Myocyte (in vitro differentiated cells): Measurements from ENCODE around the gene ADGRB3. TPM values are rescaled to one million over a fixed set of nuclear protein-coding genes. Genes with fewer than 3 reads are reported as not detected.
"Not testable (repeated sequence)": the region's sequence is repeated elsewhere in the genome, so short reads cannot be mapped to it uniquely, and the experiment has no call there.

Experiments used
- DNase-seq: peaks from one replicate; pipeline ENCODE4 v3.0.0-alpha.2; 2012; ENCODE audit warnings: low read depth
- total RNA-seq: library from RNA; depleted of rRNA; stranded (reverse); fragments of >200 nt; gene quantifications from 2 replicates; pipeline ENCODE4 v1.2.3, GENCODE V29; 2014

ADGRB3 gene
- total RNA-seq, 1 donor from 2014 or later, result 0.13 TPM

DNA sequence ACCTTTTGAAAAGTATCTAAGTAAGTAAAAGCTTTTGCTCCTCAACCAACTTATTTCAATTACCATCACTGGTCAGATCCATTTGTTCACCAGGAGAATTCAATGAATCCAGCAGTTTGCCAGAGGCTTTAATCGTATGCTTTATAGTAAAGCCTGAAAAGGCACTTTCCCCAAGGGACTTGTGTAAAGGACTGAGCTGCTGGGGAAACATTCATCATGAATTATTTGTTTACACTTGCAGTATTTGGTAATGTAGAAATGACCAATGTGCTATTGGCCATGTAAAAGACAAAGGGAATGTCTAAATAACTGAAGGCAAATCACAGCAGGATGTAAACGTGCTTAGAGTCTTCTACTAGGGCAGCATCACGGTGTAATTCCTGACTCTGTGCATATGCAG lies 471.4 kb downstream of the ADGRB3 start:
- no peak for DNase-seq

DNA sequence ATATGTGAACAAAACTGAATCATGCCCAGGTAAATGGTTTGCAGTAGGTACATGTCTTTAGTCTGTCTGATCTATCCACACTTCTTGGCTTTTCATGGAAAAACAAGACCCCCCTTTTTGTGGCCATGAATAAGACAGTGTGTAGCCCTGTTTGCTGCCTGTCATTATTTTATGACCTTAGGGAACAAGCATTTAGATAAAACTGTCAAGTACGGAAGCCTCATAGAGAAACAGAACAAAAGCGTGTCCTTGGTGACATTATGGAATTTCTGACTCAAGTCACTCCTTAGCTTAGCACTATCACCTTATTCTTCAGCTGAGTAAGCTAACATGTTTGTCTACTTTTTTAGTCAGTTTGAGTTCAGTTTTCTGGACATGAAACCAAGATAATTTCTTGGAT lies 476.2 kb downstream of the ADGRB3 start:
- no peak for DNase-seq

DNA sequence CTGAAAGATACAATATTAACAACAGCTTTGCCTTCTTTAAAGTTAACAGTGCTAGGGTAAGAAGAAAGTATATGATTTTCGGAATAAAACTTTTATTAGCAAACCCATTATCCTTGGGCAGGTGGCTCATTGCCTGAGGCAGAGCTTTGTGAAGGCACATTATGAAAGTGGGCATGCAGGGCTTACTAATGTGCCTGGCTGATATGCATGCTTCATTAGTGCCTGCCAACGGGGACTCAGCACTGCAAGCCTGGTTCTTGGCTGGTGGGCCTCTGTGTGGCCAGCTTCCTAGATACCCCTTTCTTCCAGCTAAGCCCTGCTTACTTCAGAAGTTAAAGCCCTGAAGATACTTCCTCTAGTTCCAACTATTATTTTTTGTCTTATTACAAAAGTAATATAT lies 481.6 kb downstream of the ADGRB3 start:
- no peak for DNase-seq

DNA sequence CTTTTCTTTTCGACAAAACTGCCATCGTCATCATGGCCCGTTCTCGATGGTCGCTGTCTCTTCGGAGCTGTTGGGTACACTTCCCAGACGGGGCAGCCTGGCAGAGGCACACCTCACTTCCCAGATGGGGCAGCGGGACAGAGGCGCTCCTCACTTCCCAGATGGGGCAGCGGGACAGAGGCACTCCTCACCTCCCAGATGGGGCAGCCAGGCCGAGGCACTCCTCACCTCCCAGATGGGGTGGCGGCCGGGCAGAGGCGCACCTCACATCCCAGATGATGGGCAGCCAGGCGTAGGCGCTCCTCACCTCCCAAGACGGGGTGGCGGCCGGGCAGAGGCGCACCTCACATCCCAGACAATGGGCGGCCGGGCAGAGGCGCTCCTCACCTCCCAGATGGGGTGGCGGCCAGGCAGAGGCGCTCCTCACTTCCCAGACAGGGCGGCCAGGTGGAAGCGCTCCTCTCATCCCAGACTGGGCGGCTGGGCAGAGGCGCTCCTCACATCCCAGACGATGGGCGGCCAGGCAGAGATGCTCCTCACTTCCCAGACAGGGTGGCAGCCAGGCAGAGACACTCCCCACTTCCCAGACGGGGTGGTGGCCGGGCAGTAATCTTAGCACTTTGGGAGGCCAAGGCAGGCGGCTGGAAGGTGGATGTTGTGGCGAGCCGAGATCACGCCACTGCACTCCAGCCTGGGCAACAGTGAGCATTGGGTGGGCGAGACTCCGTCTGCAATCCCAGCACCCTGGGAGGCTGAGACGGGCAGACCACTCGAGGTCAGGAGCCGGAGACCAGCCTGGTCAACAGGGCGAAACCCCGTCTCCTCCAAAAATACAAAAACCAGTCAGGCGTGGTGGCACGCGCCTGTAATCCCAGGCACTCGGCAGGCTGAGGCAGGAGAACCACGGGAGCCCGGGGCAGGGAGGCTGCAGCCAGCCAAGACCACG lies 486.7 kb downstream of the ADGRB3 start:
- DNase-seq, result not testable (repeated sequence)

DNA sequence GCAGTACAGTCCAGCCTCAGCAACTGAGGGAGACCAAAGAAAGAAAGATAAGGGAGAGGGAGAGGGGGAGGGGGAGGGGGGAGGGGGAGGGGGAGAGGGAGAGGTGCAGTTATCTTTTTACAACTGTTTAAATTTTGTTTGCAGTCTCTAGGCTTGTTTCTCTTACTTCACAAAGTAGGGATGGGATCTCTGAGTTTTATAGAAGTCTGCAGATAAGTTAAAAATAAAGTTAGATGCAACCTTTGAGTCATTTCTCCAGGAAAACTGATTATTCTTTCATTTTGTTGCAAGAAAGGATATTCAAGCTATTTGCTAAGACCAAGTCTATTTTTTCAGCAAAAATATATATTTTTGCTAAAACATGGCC lies 487.3 kb downstream of the ADGRB3 start:
- no peak for DNase-seq

DNA sequence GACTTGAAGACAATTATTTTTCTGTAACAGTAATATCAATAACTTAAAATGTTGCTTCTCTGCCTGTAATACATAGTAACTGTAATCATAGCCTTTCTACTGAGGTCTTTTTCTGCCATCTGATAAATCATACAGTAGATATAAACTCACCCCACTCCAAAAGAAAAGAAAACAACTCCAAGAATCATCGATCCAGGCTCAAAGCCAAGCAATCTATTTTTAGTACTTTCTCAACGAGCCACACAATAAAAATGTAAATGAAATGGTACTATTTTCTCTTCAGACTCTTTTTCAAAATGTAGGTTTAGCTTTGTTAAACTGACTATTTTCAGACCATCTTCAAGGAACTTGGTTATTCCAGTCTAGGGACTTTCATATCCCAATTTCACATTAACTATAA lies 493.3 kb downstream of the ADGRB3 start:
- DNase-seq, result no peak

DNA sequence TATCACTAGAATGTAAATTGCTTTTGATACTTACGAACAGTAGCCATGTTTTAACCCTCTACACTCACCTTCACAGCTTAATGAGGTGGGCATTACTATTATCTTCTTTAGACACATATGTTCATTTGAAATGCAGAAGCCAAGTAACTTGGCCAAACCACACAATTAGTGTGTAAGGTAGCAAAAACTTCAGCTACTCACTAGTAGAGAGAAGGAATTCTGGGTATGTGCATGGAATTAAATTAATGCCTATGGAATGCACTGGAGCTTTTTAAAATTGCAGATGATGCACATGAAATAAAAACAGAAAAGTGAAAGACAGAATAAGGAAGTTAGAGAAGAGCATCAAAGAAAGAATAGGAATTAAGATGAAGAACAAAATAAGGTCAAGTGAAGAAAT lies 494.0 kb downstream of the ADGRB3 start:
- no peak for DNase-seq

DNA sequence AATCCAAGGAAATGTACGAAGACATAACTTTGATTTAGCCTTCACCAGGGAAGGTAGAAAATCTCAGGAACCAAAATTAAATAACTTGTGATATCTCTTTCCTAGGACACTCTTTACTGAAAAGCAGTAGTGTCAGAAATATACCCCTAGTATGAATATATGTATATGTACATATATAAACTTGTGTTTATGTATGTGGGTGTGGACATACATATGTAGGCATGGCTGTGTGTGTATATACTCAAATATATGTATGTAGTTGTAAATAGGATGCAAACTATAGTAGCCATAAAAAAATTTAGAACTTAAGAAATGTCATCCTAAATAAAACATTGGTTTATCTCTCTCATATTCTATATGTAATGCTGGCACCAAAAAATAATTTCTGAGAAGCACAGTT lies 500.8 kb downstream of the ADGRB3 start:
- DNase-seq, result no peak

DNA sequence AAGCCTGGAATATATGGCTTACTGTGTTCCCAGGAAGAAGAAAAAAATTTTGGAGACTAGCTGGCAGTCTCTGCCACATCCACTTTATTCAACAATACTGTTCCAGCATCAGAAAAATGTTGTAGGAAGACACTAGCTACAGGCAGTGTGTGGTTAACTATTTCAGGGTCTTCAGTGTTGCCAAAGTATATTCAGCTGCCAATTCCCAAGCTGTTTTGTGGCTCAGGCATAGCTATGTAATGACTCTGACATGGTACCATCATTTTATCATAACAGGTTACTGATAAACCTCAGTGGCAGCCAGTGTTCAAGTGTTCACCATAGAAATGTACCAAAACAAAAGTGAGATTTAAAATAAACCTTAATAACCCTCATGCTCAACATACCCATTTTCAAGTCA lies 503.1 kb downstream of the ADGRB3 start:
- DNase-seq, result peak; percentile 21

DNA sequence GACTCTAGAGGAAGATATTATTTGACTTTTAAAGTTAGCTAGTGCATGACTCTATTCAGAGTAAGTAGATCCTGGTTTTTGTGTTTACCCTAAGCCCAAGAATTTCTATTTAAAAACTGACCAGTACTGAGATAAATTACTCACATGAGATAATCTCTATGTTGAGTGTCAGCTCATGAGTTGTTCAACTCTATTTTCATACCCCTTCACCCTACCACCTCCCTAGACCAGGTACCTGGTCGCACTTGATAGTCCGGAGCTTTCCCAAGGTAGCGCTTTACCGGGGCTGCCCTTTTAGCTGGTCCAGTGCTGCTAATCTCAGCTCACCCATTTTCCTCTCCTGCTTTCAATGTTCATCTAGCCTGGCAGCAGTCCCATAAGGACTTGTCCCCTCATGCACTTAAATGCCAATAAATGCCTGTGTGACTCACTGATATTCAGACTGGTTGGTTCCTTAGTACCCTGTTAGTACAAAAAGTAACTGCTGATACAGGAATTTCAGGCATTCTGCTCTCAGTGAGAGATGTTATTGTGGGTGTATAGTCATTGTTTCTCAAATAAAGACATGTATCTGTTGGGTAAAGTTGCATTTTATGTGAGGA lies 503.9 kb downstream of the ADGRB3 start:
- peak; percentile 0 for DNase-seq

DNA sequence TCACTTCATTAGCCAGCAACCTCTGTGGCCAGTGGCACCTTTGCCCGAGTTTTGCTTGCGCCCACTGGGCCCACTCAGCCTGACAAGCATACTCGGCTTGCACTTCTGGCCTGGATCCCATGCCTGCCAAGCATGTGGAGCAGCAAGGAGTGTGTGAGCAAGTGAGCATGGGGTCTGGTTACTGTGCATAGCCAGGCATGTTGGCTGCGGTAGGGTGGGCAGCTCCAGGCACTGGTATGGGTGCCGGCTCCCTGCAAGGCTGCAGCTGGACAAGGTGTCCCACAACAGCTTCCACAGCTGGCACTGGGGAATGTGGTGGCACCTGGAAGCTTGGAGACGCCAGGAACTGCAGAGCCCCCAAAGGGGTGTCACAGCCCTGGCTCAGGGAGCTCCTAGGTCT lies 510.0 kb downstream of the ADGRB3 start:
- no peak for DNase-seq

DNA sequence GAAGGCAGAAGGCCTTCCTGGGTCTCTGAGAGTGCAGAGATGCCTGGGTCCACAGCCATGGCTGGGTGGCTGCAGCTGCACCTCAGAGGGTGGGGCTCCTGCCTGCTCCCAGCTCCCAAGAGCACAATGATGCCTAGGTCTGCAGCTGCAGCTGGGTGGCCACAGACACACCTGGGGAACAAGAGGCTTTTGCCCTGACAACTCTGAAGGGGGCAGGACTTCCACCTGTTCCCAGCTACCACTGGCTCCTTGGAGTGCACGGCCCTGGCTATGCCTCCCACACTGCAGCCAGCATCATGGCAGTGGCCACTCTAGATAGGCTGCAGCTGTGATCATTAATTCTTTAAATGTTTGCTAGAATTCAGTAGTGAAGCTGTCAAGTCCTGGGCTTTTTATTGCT lies 511.3 kb downstream of the ADGRB3 start:
- no peak for DNase-seq

DNA sequence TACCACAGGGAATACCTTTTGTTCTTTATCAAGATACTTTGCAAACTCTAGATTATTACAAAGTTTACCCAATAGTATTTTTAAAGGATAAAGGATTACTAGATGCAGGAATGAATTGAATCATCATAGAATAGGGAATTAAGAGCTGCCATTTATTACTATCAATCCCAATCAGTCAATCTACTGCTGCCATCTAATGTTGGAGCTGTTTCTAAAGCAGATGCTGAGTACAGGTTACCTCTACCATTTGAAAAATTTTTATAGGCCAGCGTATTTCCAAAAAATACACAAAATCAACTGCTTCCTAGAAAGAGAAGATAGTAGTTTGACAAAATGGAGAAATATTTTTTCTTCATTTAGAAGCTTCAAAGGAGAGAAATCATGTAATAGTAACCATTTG lies 520.4 kb downstream of the ADGRB3 start:
- no peak for DNase-seq

DNA sequence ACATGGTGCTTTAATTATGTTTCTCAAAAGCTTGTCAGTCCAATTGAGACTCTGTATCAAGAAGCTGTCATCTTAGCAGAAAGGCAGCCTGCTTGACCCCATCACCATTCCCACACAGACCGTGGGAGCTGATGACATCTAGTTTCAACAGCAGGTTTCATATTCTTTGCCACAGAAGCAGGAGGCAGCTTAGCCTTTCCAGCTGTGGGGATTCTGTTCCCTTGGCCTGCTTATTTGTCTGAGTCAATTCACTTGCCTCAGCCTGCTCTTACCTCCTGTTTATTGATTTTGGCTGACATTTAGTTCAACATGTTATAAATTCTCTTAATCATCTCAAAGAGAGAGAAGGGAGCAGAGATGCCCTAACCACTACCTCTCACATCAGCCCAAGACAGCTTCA lies 527.7 kb downstream of the ADGRB3 start:
- no peak for DNase-seq

DNA sequence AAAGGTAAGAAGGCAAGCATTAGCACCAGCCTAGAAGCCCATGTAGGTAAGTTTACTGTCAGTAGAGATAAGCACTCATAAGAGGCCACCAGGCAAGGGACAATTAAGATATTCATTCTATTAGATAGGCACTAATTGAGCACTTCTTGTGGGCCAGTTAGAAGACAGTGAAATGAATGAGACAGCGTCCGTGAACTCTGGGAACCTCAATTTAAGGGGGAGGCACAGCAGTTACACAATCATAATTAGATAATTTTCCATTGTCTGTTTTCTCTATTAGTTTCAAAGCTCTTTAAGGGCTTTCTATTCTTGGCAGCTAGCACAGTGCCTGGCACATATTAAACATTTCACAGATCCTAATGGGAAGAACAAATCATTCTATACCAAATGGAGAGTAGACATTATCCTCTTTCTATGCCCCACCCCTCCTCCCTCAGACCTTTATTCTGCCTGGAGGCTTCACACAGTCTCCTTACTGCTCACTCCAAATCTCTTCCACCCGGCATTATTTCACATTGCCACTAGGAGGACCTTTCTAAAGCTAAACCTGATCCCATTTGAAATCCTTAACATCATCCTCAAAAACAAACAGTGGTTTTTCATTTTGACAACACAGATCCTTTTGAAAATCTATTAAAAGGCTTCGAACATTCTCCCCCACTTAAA lies 529.6 kb downstream of the ADGRB3 start:
- DNase-seq, result no peak

DNA sequence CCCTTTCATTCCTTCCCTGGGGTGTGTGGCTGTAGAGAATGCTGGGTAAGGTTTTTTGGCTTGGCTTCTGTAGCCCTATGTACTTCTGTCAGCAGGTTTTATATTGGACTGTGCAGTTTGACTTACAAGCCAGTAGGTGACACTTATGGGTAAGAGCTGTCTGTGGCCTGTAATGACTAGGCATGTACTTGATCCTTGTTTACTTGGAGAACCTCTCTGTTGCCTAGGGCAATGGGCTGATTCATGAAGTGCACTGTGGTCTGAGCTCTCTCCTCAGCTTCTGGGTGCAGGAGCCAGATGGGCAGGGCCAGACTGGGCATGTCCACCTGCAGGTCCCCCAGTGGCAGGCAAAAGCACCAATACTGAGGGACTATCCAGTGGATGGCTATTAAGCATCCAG lies 544.6 kb downstream of the ADGRB3 start:
- DNase-seq, result no peak

DNA sequence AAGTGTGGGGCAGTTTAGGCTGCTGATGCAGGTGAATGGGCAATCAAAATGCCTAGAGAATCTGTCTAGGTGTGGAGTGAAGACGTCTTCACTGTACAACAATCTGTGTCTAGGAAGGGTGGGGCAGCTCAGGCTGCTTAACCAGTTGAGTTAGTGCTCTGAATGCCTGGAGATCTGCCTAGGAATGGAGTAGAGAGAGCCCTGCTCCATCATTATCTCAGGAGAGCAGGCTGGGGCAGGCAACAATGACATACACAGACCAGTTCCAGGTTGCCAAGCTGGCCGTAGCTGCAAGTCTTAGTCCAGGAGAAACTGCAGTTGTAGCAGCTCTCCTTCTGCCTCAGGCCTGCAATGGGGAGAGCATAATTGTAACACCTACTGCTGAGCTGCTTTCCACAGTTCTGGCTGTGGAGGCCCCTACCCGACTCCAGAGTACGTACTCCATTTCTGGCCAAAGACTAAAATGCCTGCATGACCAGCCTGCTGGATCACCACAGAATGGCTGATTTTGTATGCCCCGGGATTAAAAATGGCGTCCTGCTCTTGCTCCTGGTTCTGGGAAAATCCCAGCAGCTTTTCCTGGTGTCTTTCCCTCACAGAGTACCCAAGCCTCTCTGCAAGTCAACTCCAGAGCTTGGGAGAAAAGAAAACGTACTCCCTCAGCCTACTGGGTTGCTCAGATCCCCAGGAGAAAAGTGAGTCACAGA lies 545.4 kb downstream of the ADGRB3 start:
- no peak for DNase-seq

DNA sequence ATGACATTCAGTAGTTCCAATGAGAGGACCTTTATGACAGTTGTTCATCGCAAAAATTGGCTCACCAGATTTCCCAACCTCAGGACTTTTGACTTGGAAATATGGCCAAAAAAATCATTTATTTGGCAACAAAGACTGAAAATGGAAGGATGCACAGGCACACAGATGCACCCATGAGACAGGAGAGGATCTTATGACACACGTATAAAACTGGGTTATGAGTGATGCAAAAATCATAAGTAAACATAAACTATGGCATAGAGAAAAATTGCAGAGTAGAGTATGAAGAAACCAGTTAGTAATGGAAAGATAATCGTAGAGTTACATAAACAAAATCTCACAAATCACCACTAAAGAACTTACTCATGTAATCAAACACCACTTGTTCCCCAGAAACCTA lies 546.9 kb downstream of the ADGRB3 start:
- DNase-seq, result no peak

DNA sequence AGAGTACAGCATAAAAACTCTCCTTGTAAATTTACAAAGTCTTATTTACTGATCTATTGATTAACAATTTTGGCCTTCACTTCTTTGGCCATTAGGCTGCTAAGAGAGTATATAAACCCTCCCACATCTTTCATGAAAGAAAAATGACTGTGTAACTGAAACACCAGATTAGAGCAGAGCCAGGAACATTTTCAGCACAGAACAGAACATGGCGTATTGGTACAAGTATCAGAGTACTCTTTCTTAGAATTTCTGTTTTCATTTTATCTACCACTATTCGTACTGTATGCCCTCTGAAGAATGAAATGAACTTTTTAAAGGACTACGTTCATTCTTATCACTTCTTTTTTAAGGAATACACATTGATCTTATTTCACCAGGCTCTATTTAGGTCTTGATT lies 550.2 kb downstream of the ADGRB3 start:
- DNase-seq, result no peak

DNA sequence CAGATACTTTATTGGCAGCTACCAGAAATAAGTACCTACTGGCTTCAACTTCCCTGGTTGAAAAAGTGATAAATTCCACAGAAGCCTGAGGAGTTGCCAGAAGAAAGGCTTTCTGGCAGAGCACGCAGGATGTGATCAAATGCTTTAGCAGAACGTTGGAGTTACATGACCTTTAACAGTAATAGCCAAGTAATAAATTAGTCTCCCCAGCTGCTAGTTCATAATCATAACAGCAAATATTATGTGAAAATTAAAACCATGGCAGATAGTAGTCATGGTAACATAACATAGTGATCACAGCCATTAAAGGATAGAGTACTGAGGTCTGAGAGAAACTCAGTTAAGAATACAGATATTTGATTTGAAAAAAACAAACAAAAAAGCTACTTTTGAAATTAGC lies 567.7 kb downstream of the ADGRB3 start:
- no peak for DNase-seq

DNA sequence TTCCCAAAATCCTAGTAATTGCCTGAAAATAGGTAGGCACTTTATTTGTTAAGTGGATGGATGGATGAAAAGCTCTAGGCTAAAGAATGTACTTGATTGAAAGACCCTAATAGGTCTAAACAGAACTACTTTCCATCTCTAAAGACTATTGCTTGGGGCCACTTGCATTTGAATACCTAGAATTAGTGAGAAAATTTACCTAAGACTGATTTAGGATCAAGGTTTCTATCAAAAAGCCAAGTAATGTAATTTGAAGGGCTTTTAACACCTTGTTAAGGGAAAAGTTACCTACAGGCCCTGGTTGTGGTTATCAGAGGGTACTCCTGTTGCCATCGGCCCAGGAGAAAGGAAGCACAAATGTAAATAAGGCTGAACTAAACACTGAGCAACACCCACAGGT lies 581.0 kb downstream of the ADGRB3 start:
- DNase-seq, result no peak

DNA sequence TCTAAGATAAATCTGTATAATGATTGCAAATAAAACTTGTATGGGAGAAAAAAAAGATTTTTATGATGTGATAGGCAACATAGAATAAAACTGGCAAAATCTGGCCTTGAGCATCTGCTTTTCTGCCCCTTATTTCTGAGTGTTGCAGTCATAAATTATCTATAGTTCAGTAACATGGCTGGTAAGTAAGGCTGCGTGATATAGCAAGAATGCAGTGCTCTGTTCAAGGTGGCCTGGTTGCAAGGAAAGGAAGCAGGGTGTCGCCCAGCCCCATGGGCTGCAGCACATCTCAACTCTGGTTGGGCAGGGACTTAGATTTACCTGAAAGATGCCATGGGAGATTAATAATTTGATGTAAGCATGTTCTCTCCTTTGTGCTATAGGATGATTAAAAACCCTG lies 582.3 kb downstream of the ADGRB3 start:
- DNase-seq, result no peak
